Neural crest cell (in vitro differentiated cells): ENCODE results near the gene MCF2L. TPM values are rescaled to one million over a fixed set of nuclear protein-coding genes. Genes with fewer than 3 reads are reported as not detected.

ENCODE experiments used
- DNase-seq: peaks from one replicate; pipeline ENCODE4 v3.0.0; 2021; ENCODE audit warnings: low read depth, mixed read lengths, low spot score
- H3K27ac Mint-ChIP-seq: one replicate; pipeline ENCODE4 v1.8.0; 2021; ENCODE audit warnings: mild to moderate bottlenecking, mixed read lengths; ENCODE audit not compliant: unreplicated experiment
- H3K27me3 Mint-ChIP-seq: 2 replicates; pipeline ENCODE4 v1.8.0; 2021; ENCODE audit warnings: low read depth, mild to moderate bottlenecking, mixed read lengths
- H3K36me3 Mint-ChIP-seq: 2 replicates; pipeline ENCODE4 v1.8.0; 2021; ENCODE audit warnings: low read depth, mild to moderate bottlenecking, mixed read lengths
- H3K4me1 Mint-ChIP-seq: 2 replicates; pipeline ENCODE4 v1.8.0; 2021; ENCODE audit warnings: mixed read lengths
- H3K4me3 Mint-ChIP-seq: one replicate; pipeline ENCODE4 v1.8.0; 2021; ENCODE audit warnings: mild to moderate bottlenecking, mixed read lengths
- H3K9me3 Mint-ChIP-seq: 2 replicates; pipeline ENCODE4 v1.8.0; 2021; ENCODE audit warnings: mixed read lengths
- total RNA-seq: library from RNA; stranded (reverse); gene quantifications from 2 replicates; pipeline ENCODE4 v1.2.1, GENCODE V29; 2021
- TF ChIP-seq, protein P1 (sequence below): fragments of 200-600 bp; sonication (generic); conservative IDR thresholded peaks from 2 replicates; pipeline ENCODE4 v1.5.0; 2021; ENCODE audit warnings: antibody characterized with exemption, mild to moderate bottlenecking

MCF2L gene
- total RNA-seq, 1 donor from 2014 or later: 59.9 TPM

DNA sequence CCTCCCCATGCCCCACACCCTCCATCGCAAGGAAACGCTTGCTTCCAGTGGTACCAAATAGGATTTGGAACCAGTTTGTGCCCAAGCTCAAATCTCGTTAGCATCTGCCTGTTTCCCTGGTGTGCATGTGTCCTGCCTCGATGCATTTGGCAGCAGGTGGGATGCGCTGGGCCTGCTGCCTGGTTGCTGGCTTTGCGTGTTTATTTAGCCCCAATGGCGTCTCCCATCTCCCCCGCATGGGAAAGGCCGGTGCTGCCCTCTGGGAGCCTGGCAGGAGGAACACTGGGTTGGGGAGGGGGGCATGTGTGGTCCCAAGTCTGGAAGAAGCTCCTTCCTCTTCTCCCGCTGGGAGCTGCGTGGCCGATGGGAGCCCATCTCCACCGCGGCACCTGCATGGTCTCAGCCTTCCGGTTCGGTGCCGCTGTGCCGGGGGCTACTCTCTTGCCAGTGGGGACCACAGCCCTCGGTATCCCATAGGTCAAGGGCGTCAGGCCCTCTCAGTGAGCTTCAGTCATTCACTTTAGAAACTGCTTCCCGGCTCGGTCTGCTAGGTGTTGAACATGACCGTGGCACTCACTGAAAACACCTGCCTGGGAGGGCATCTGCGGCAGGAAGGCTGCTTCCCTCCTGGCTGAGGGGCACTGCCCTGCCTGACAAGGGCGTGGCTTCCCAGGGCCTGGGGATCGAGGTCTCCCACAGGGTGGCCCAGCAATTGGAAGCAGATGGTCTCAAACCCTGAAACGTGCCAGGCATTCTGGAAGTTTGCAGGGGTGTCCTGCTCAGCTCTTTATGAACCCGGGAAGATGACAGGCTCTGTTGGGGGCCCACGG, 124.8 kb downstream of the MCF2L start:
- DNase-seq: no peak
- Mint-ChIP-seq H3K4me1 (peaks cover 11% of the 10 kb centered on the region), H3K27ac (no peak overlapping the region), H3K9me3 (no peaks in the 10 kb centered on the region), H3K4me3 (no peak overlapping the region), H3K36me3 (no peaks in the 10 kb centered on the region), H3K27me3 (peaks cover 4% of the 10 kb centered on the region)
- TF ChIP-seq, protein P1, sequence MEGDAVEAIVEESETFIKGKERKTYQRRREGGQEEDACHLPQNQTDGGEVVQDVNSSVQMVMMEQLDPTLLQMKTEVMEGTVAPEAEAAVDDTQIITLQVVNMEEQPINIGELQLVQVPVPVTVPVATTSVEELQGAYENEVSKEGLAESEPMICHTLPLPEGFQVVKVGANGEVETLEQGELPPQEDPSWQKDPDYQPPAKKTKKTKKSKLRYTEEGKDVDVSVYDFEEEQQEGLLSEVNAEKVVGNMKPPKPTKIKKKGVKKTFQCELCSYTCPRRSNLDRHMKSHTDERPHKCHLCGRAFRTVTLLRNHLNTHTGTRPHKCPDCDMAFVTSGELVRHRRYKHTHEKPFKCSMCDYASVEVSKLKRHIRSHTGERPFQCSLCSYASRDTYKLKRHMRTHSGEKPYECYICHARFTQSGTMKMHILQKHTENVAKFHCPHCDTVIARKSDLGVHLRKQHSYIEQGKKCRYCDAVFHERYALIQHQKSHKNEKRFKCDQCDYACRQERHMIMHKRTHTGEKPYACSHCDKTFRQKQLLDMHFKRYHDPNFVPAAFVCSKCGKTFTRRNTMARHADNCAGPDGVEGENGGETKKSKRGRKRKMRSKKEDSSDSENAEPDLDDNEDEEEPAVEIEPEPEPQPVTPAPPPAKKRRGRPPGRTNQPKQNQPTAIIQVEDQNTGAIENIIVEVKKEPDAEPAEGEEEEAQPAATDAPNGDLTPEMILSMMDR: no peak

DNA sequence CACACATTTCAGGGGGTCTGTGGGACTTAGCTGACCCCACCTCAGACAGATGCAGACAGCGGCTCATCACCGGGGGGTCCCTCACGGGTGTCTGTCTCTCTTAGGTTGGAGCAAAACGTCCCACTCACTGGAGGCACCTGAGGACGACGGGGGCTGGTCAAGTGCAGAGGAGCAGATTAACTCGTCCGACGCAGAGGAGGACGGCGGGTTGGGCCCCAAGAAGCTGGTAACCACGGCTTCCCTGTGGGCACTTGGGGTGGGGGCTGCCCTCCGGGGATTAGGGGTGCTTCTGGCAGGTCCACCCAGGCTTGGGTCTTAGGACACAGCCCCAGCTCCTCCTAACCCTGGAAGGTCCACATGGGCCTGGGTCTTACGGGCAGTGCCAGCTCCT, 125.4 kb downstream of the MCF2L start:
- TF ChIP-seq, protein P1: no peak
- Mint-ChIP-seq H3K27me3 (peaks cover 4% of the 10 kb centered on the region), H3K4me1 (peaks cover 14% of the 10 kb centered on the region), H3K9me3 (no peaks in the 10 kb centered on the region), H3K36me3 (no peaks in the 10 kb centered on the region), H3K4me3 (no peak overlapping the region), H3K27ac (no peak overlapping the region)
- no peak for DNase-seq

DNA sequence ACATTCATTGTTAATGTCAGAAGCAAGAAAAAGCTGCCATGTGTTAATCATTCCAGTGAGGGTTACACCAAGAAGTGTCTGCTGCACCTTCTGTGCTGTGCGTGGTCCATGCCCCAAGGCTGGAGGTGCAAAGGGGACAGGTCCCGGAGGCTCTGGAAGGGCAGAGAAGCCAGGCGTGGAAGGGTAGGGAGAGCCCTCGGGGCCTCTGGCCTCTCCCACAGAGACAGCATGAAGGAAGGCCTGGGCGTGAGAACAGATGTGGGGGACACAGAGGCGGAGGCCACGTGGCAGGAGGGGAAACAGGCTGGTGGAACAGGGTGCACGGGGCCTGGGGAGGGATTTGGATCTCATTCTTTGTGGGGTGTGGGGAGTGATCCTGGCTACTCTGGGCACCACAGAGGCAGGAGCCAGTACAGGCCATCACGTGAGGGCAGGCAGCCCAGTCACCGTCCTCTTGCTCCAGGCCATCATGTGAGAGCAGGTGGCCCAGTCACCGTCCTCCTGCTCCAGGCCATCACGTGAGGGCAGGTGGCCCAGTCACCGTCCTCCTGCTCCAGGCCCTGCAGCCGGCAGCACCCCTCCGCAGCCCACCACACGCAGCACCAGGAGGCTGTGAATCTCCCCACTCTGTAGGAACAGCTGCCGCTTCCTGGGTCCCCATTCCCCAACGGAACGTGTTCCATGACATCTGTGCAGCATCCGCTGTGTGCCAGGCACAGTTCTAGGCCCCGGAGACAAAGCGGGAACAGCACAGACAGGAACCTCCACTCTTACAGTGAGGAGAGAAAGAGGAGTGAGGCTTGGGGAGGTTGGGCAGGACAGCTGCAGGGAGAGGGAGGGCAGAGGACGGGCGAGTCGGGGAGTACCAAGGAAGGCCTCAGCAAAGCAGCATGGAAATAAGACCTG, 126.4 kb downstream of the MCF2L start:
- Mint-ChIP-seq H3K36me3 (no peaks in the 10 kb centered on the region), H3K9me3 (no peaks in the 10 kb centered on the region), H3K4me1 (peaks cover 14% of the 10 kb centered on the region), H3K27me3 (peaks cover 4% of the 10 kb centered on the region), H3K27ac (peak overlapping the region; percentile 71), H3K4me3 (no peak overlapping the region)
- TF ChIP-seq, protein P1: no peak
- no peak for DNase-seq

DNA sequence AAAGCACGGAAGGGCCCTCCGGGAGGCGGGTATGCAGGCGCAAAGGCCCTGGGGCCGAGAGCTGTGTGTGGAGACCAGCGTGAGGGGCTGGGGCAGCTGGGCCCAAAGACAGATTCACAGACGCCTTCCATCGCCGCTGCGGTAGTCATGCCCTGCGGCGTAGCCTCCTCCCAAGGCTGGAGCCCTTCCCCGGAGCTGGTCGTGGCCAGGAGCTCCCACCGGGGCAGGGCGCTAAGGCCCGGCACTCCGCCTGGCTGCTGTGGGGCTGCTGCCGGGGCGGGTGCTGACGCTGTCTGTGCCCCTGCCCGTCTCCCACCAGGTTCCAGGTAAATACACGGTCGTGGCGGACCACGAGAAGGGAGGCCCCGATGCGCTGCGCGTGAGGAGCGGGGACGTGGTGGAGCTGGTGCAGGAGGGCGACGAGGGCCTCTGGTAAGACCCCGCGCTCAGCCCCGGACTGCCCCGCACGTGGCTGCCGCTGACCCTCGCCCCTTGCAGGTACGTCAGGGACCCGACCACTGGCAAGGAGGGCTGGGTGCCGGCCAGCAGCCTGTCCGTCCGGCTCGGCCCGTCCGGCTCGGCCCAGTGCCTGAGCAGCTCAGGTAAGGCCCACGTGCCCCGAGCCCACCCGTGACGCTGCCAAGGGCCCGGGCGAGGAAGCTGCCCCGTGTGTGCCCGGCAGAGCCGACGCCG, 127.2 kb downstream of the MCF2L start:
- H3K27ac Mint-ChIP-seq: peak overlapping the region; percentile 71
- no peak for DNase-seq
- no peak overlapping the region for H3K4me3 Mint-ChIP-seq
- H3K27me3 Mint-ChIP-seq: peaks cover 4% of the 10 kb centered on the region
- no peaks in the 10 kb centered on the region for H3K36me3 Mint-ChIP-seq
- no peaks in the 10 kb centered on the region for H3K9me3 Mint-ChIP-seq
- TF ChIP-seq, protein P1: no peak
- H3K4me1 Mint-ChIP-seq: peaks cover 14% of the 10 kb centered on the region

DNA sequence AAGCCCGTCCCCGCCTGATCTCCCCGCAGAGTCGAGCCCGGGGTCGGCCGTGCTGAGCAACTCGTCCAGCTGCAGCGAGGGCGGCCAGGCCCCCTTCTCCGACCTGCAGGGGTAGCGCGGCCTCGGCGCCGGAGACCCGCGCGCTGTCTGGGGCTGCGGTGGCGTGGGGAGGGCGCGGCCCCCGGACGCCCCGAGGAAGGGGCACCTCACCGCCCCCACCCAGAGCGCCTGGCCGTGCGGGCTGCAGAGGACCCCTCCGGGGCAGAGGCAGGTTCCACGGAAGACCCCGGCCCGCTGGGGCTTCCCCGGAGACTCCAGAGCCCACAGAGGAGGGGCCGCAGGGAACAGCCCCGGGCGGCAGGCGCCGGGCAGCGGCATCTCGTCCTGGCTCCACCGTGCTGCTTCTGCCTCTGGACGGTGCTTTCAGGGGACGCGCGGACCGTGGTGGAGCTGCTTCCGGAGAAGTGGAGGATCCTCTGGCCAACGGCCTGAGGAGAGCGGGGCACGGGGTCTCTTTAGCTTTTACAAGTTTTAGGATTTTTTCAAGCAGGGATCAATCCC, 127.8 kb downstream of the MCF2L start:
- TF ChIP-seq, protein P1: no peak
- Mint-ChIP-seq H3K27me3 (peaks cover 4% of the 10 kb centered on the region), H3K4me1 (peaks cover 14% of the 10 kb centered on the region), H3K4me3 (no peak overlapping the region), H3K9me3 (no peaks in the 10 kb centered on the region), H3K36me3 (no peaks in the 10 kb centered on the region), H3K27ac (no peak overlapping the region)
- DNase-seq: no peak
